Endodermal cell (in vitro differentiated cells): ENCODE data around the gene MRPS11. TPM values are rescaled to one million over a fixed set of nuclear protein-coding genes. Genes with fewer than 3 reads are reported as not detected.

ENCODE experiments used
- DNase-seq: peaks from one replicate; pipeline ENCODE4 v3.0.0-alpha.2; 2017
- H3K27ac ChIP-seq: 2 replicates; pipeline ENCODE4 v1.5.1; 2013; ENCODE audit warnings: mild to moderate bottlenecking, low read depth, low read length, moderate library complexity
- H3K27me3 ChIP-seq: 2 replicates; pipeline ENCODE4 v1.6.1; 2013; ENCODE audit warnings: mild to moderate bottlenecking, low read length, moderate library complexity; ENCODE audit not compliant: insufficient read depth, control insufficient read depth, poor library complexity, severe bottlenecking
- H3K36me3 ChIP-seq: 2 replicates; pipeline ENCODE4 v1.7.0; 2013; ENCODE audit warnings: mild to moderate bottlenecking, low read length, moderate library complexity; ENCODE audit not compliant: control insufficient read depth, insufficient read depth
- H3K4me1 ChIP-seq: one replicate; pipeline ENCODE4 v1.7.0; 2013; ENCODE audit warnings: low read length; ENCODE audit not compliant: control insufficient read depth, insufficient read depth
- H3K4me3 ChIP-seq: 2 replicates; pipeline ENCODE4 v1.5.1; 2013; ENCODE audit warnings: mild to moderate bottlenecking, low read length, moderate library complexity
- H3K9ac ChIP-seq: 2 replicates; pipeline ENCODE4 v1.6.1; 2013; ENCODE audit warnings: mild to moderate bottlenecking, low read length, moderate library complexity; ENCODE audit not compliant: poor library complexity, severe bottlenecking; ENCODE audit errors: extremely low read depth
- H3K9me3 ChIP-seq: 2 replicates; pipeline ENCODE4 v1.6.1; 2013; ENCODE audit warnings: mild to moderate bottlenecking, low read length, moderate library complexity; ENCODE audit not compliant: control insufficient read depth
- H3K27ac Mint-ChIP-seq: 2 replicates; pipeline ENCODE4 v1.8.0; 2020; ENCODE audit warnings: mixed read lengths
- H3K27me3 Mint-ChIP-seq: 2 replicates; pipeline ENCODE4 v1.8.0; 2021; ENCODE audit warnings: mild to moderate bottlenecking, mixed read lengths; ENCODE audit not compliant: insufficient read depth
- H3K36me3 Mint-ChIP-seq: 2 replicates; pipeline ENCODE4 v1.8.0; 2020; ENCODE audit warnings: low read depth, mixed read lengths
- H3K4me1 Mint-ChIP-seq: 2 replicates; pipeline ENCODE4 v1.8.0; 2020; ENCODE audit warnings: mixed read lengths
- H3K4me3 Mint-ChIP-seq: 2 replicates; pipeline ENCODE4 v1.8.0; 2020; ENCODE audit warnings: mild to moderate bottlenecking, moderate library complexity, mixed read lengths
- H3K9me3 Mint-ChIP-seq: 2 replicates; pipeline ENCODE4 v1.8.0; 2020; ENCODE audit warnings: mild to moderate bottlenecking, mixed read lengths
- CTCF ChIP-seq: fragments of 200-600 bp; sonication (generic); conservative IDR thresholded peaks from 2 replicates; pipeline ENCODE4 v1.5.0; 2021; ENCODE audit warnings: antibody characterized with exemption, mild to moderate bottlenecking
- WGBS, 2 experiments: methylation state at CpG; one replicate each; pipeline versions ENCODE4 v1.1.5 to v1.1.7; 2013; ENCODE audit warnings: missing lambda C conversion rate in 2 of 2, mixed read lengths in 1 of 2; ENCODE audit not compliant: insufficient coverage in 1 of 2, insufficient read length in 1 of 2; 5-methylcytosine and 5-hydroxymethylcytosine counted together
- total RNA-seq, 2 donors: library from RNA; stranded (reverse); fragmentation: NEBNext Ultra II Directional in 1 of 2; extraction: Animal tissue kit (Norgen Biotek cat#: 25700) in 1 of 2; gene quantifications; 2 replicates in 1 of 2; 3 replicates in 1 of 2; pipeline ENCODE4 v1.2.1, GENCODE V29; 2021

The MRPS11 gene
- total RNA-seq, 2 donors from 2014 or later = 44.8 to 49.0 TPM

- Mint-ChIP-seq H3K27me3 (peaks cover 7% of the 10 kb centered on the region), H3K27ac (peak overlapping the region; percentile 75), H3K36me3 (peaks cover 41% of the 10 kb centered on the region), H3K9me3 (no peaks in the 10 kb centered on the region), H3K4me3 (no peak overlapping the region), H3K4me1 (peaks cover 28% of the 10 kb centered on the region)
- Histone ChIP-seq H3K4me3 (no peak overlapping the region), H3K9ac (no peak overlapping the region), H3K36me3 (peaks cover 44% of the 10 kb centered on the region), H3K27ac (no peak overlapping the region), H3K4me1 (peaks cover 18% of the 10 kb centered on the region), H3K27me3 (no peaks in the 10 kb centered on the region), H3K9me3 (no peaks in the 10 kb centered on the region)
- WGBS, 2 experiments = 59 to 65% methylated on average over 6 to 8 of the region's 8 CpGs
- TF ChIP-seq CTCF = peak; percentile 88
- peak; percentile 83 for DNase-seq
Observed at GRCh38 chr15:88476635-88477060, 9.1 kb downstream of the MRPS11 start.

- H3K4me3 Mint-ChIP-seq = no peak overlapping the region
- TF ChIP-seq CTCF = no peak
- H3K9me3 ChIP-seq = no peaks in the 10 kb centered on the region
- H3K27me3 ChIP-seq = no peaks in the 10 kb centered on the region
- H3K9me3 Mint-ChIP-seq = no peaks in the 10 kb centered on the region
- DNase-seq = no peak
- H3K27ac ChIP-seq = no peak overlapping the region
- H3K4me1 Mint-ChIP-seq = peaks cover 29% of the 10 kb centered on the region
- peaks cover 39% of the 10 kb centered on the region for H3K36me3 ChIP-seq
- H3K4me3 ChIP-seq = no peak overlapping the region
- 72 to 84% methylated on average over 7 of the region's 7 CpGs for WGBS, 2 experiments
- H3K9ac ChIP-seq = no peak overlapping the region
- H3K36me3 Mint-ChIP-seq = peaks cover 37% of the 10 kb centered on the region
- H3K4me1 ChIP-seq = peaks cover 18% of the 10 kb centered on the region
- peaks cover 9% of the 10 kb centered on the region for H3K27me3 Mint-ChIP-seq
- H3K27ac Mint-ChIP-seq = peak overlapping the region; percentile 75
Observed at GRCh38 chr15:88477126-88477525, 9.6 kb downstream of the MRPS11 start.

- WGBS, 2 experiments = 99 to 100% methylated on average over 2 to 5 of the region's 5 CpGs
- Mint-ChIP-seq H3K4me1 (peaks cover 34% of the 10 kb centered on the region), H3K27me3 (peaks cover 17% of the 10 kb centered on the region), H3K9me3 (no peaks in the 10 kb centered on the region), H3K4me3 (no peak overlapping the region), H3K27ac (no peak overlapping the region), H3K36me3 (peaks cover 31% of the 10 kb centered on the region)
- Histone ChIP-seq H3K4me3 (no peak overlapping the region), H3K4me1 (peaks cover 18% of the 10 kb centered on the region), H3K36me3 (peaks cover 32% of the 10 kb centered on the region), H3K27ac (no peak overlapping the region), H3K27me3 (peaks cover 3% of the 10 kb centered on the region), H3K9me3 (no peaks in the 10 kb centered on the region), H3K9ac (no peak overlapping the region)
- no peak for DNase-seq
- TF ChIP-seq CTCF = no peak
Observed at GRCh38 chr15:88477904-88478303, 10.4 kb downstream of the MRPS11 start.
